Stimulated activated CD8-positive, alpha-beta memory T cell treated with anti-CD3 and anti-CD28 coated beads, Interleukin-2, amount 100 ng/mL, for 1 hour (primary cell): ENCODE measurements around the gene LUZP2.

ENCODE experiments used
- DNase-seq, 2 donors: peaks; one replicate each; pipeline ENCODE4 v3.0.0-alpha.2; 2020; ENCODE audit warnings: low read depth in 2 of 2

LUZP2 gene

GRCh38 chr11:24635588-24636290 lies 138.9 kb downstream of the LUZP2 start:
- no peak for DNase-seq

DNA sequence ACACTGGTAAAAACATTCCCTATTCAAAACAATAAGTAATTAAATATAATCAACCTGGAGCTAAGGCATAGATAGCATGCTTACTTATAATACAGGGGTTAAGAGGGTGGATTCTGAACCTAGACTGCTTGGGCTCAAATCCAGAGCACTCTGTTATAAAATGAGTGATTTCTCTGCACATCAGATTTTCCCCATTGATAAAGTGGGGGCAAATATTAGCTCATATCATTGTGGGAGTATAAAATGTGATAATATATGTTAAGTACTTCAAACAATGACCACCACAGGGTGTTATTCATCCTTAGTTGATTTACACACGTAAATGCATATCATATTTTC lies 139.4 kb downstream of the LUZP2 start:
- DNase-seq, result no peak

GRCh38 chr11:24637520-24637919 lies 140.7 kb downstream of the LUZP2 start:
- no peak for DNase-seq

DNA sequence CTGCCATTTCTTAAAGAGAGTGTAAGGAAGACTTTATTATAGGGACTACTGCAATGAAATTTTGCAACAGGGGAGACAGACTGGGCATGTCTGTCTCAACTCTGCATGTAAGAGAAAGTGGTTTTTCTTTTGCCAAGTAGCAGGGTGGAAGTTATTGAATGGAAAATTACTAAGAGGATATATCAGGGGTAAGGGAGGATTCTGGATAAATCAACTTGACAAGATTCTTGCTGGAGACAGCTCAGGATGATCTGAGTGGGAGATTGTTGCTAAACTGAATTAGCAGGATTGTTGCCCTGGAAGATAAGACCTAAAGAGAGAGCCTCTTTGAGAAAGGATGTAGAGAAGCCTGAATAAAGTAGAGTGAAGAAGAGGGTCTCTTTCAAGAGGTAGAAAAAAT lies 145.8 kb downstream of the LUZP2 start:
- no peak for DNase-seq

GRCh38 chr11:24645563-24645962 lies 148.7 kb downstream of the LUZP2 start:
- no peak for DNase-seq

- no peak for DNase-seq
These were observed 155.0 kb downstream of the LUZP2 start for GRCh38 chr11:24651873-24652272.

- DNase-seq, result no peak
These were observed 157.0 kb downstream of the LUZP2 start for GRCh38 chr11:24653901-24654300.

DNA sequence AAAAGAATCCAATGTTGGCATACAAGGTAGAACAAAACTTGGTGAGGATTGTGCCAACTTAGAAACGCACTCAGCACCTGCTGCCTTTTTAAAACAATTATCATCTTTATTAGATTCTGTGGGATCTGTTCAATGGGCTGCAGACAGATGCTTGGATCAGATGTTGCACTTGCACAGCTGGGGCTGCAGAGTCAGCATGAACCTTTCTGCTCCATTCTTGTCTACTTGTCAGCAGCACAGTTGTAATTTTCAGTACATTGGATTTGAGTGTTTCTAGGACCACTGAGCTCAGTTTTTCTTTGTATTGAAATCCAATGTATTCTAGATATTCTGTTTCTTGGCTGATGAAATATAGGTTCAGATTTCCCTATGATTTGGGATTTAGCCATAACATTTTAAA lies 164.5 kb downstream of the LUZP2 start:
- DNase-seq, result no peak

DNA sequence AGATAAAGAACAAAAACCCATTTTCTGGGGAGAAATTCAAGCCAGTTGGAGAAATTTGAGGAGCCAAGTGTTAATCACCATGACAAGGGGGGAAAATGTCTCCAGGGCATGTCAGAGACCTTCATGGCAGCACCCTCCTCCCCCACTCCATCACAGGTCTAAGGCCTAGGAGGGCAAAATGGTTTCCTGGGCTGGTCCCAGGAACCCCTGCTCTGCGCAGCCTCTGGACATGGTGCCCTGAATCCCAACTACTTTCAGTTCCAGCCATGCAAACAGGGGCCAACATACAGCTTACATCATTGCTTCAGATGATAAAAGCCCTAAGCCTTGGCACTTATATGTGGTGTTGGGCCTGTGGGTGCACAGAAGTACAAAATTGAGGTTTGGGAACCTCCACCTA lies 167.5 kb downstream of the LUZP2 start:
- DNase-seq, result no peak

- DNase-seq, result no peak
These were observed 170.6 kb downstream of the LUZP2 start for GRCh38 chr11:24667353-24667968.

DNA sequence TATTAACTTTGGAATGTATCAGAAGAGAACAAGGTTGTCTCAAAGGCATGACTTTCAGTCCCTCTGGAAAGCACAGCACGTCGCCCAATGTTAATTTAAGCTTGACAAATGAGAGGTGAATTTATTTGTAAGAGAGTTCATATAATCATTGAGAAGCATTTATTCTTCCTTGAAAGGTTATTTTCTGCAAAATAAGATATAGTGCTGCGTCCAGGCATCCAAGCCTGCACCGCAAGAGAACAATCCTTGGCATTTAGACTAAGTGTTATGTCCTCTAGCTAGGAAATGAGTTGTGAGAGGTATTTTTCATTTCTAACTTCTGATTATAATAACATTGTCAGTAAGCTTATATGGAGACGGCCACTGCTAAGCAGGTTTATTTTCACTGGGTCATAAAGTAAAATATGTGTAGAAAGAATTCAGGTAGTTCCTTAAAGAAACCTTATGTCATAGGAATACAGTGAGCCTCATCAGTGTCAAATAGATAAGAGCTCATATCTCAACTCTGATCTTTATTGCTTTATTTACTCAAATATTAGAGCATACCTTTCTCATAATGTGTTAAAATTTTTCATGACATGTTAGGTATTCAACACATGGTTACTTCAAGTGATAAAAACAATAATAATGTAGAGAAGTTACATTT lies 182.0 kb downstream of the LUZP2 start:
- DNase-seq, result no peak

GRCh38 chr11:24679821-24680351 lies 183.0 kb downstream of the LUZP2 start:
- no peak for DNase-seq

GRCh38 chr11:24683583-24683982 lies 186.7 kb downstream of the LUZP2 start:
- no peak for DNase-seq

DNA sequence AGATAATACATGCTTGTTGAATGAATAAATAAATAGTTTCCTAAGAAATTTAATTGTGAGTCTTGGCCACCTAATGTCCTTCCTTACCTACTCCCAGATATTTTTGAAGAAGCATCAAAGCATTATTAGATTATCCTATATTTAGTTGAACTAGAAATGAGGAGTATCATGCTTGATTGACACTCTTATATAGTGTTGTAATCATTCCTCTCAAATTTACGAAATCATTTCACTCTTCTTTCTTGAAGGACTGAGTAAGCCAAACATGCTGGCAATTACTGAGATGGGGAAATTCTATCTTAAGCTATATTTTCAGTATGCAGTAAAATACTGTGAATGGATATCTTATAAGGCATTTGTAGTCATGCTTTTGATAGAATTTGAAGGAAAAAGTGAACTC lies 189.0 kb downstream of the LUZP2 start:
- DNase-seq, result no peak

- no peak for DNase-seq
These were observed 190.8 kb downstream of the LUZP2 start for GRCh38 chr11:24687531-24688147.

- no peak for DNase-seq
These were observed 192.1 kb downstream of the LUZP2 start for GRCh38 chr11:24688981-24689380.

GRCh38 chr11:24697522-24698111 lies 200.8 kb downstream of the LUZP2 start:
- DNase-seq, result no peak

- DNase-seq, result no peak
These were observed 207.9 kb downstream of the LUZP2 start for GRCh38 chr11:24704716-24705115.

GRCh38 chr11:24705474-24705873 lies 208.6 kb downstream of the LUZP2 start:
- no peak for DNase-seq

DNA sequence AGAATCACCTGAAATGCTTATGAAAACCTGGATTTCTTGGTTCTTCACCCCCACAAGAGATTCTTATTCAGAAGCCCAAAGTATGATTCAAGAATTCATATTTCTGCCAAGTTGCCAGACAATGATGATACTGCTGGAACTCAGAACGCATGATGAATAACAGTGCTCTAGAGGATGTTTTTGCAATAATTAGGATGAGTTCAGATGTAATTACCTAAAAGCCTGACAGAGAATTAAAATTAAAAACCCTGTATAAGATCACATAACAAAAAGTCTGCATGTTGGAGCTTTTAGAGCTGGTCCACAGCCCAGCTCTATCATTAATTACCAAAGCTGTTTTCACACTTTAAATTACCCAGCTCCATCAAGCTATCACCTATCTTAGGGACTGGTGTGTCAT lies 211.8 kb downstream of the LUZP2 start:
- DNase-seq, result no peak

DNA sequence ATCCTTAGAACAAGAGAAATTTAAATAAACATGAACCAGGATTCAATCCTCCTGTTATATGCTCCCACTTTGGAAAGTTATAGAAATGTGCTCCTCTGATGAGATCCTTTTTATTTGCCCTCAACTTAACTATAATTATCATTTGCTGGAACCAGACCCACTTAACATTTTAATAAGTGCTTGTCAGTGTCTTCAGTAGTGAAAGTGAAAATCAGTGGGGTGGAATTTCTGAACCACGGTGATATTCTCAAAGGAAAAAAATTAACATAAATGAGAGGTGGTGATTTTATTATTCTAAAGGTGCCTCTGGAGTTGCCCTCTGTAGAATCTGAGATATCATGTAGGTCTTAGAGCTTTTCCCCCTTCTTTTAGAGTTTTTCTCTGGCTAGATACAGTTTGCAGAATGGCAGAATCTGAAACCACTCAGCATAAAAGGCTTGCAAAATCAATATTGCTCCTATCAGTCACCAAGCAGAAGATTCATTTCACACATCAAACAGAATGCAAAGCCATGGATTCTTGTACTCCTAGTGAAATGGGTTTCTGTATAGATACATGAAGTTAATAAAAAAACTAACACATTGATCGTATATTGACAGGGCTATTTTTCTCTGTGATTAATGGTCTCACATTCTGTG lies 213.2 kb downstream of the LUZP2 start:
- no peak for DNase-seq

GRCh38 chr11:24714601-24715000 lies 217.7 kb downstream of the LUZP2 start:
- DNase-seq, result no peak
